ENCODE results near the gene PAX2.

The PAX2 gene

GRCh38 chr10:100713859-100714565, 31.4 kb upstream of the PAX2 start:
- no peak overlapping the region for H3K18ac ChIP-seq (ENCODE audit: low read length)
- H2BK120ac ChIP-seq (ENCODE audit: low read depth, low read length), result no peak overlapping the region
- H3K4me1 ChIP-seq (ENCODE audit: control insufficient read depth, low read depth, low read length), result no peaks in the 10 kb centered on the region
- H3K79me1 ChIP-seq (ENCODE audit: low read length), result no peaks in the 10 kb centered on the region
- H2BK15ac ChIP-seq (replicated peaks; ENCODE audit: low read depth), result no peak overlapping the region
- H2BK5ac ChIP-seq (ENCODE audit: low read length), result no peak overlapping the region
- peak overlapping the region; percentile 82 for H3K56ac ChIP-seq (ENCODE audit: low read length)
- H3K23ac ChIP-seq (ENCODE audit: low read length), result no peak overlapping the region
- no peaks in the 10 kb centered on the region for H3K36me3 ChIP-seq (ENCODE audit: control insufficient read depth, insufficient read depth, low read length)
- no peaks in the 10 kb centered on the region for H3K79me2 ChIP-seq (ENCODE audit: control insufficient read depth, insufficient read depth, low read length)
- H3K4me3 ChIP-seq (ENCODE audit: low read length), result peak overlapping the region; percentile 19
- no peak overlapping the region for H2AK5ac ChIP-seq (ENCODE audit: low read length)
- H3K4ac ChIP-seq (ENCODE audit: low read depth, low read length), result no peak overlapping the region
- WGBS (ENCODE audit: extremely low coverage, insufficient coverage, low lambda C conversion rate), result no CpG with 5 or more reads among the region's 36 CpGs
- no peak overlapping the region for H4K8ac ChIP-seq (ENCODE audit: low read depth, low read length)
- no peak overlapping the region for H4K5ac ChIP-seq (ENCODE audit: low read length)
- peak overlapping the region; percentile 40 for H3K9ac ChIP-seq (ENCODE audit: low read length)
- H3K27me3 ChIP-seq (ENCODE audit: insufficient read depth, low read length, poor library complexity), result peaks cover 66% of the 10 kb centered on the region
- H3K4me2 ChIP-seq (ENCODE audit: low read length), result peak overlapping the region; percentile 55
- DNase-seq, result peak; percentile 46
- H3K27ac ChIP-seq (ENCODE audit: low read depth, low read length), result no peak overlapping the region

DNA sequence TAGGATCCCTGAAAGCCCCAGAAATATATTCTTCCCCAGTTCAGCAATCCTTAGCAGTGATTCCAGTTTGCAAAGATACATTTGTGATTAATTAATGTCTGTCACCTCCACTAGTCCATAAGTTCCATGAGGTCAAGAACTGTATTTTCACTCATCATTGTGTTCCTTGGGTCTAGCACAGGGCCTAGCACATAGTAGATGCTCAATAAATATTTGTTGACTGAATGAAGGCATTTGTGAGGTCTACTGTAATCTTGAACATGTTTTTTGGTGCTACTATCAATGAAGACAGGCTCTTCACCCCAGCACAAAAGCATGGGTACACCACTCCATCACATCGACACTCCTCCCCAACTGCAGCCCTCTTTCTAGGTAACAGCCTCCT, 30.8 kb upstream of the PAX2 start:
- no peak overlapping the region for H2BK5ac ChIP-seq (ENCODE audit: low read length)
- H3K36me3 ChIP-seq (ENCODE audit: control insufficient read depth, insufficient read depth, low read length), result no peaks in the 10 kb centered on the region
- H3K4ac ChIP-seq (ENCODE audit: low read depth, low read length), result no peak overlapping the region
- H3K4me1 ChIP-seq (ENCODE audit: control insufficient read depth, low read depth, low read length), result no peaks in the 10 kb centered on the region
- H4K5ac ChIP-seq (ENCODE audit: low read length), result no peak overlapping the region
- no CpG with 5 or more reads among the region's 1 CpG for WGBS (ENCODE audit: extremely low coverage, insufficient coverage, low lambda C conversion rate)
- H3K9ac ChIP-seq (ENCODE audit: low read length), result no peak overlapping the region
- H2BK120ac ChIP-seq (ENCODE audit: low read depth, low read length), result no peak overlapping the region
- H3K27me3 ChIP-seq (ENCODE audit: insufficient read depth, low read length, poor library complexity), result peaks cover 61% of the 10 kb centered on the region
- H4K8ac ChIP-seq (ENCODE audit: low read depth, low read length), result no peak overlapping the region
- no peaks in the 10 kb centered on the region for H3K79me2 ChIP-seq (ENCODE audit: control insufficient read depth, insufficient read depth, low read length)
- no peak overlapping the region for H3K4me2 ChIP-seq (ENCODE audit: low read length)
- no peak overlapping the region for H3K27ac ChIP-seq (ENCODE audit: low read depth, low read length)
- H3K18ac ChIP-seq (ENCODE audit: low read length), result no peak overlapping the region
- no peak overlapping the region for H2AK5ac ChIP-seq (ENCODE audit: low read length)
- H3K4me3 ChIP-seq (ENCODE audit: low read length), result no peak overlapping the region
- no peak for DNase-seq
- no peak overlapping the region for H3K56ac ChIP-seq (ENCODE audit: low read length)
- H2BK15ac ChIP-seq (replicated peaks; ENCODE audit: low read depth), result no peak overlapping the region
- no peaks in the 10 kb centered on the region for H3K79me1 ChIP-seq (ENCODE audit: low read length)
- no peak overlapping the region for H3K23ac ChIP-seq (ENCODE audit: low read length)

- Histone ChIP-seq H3K4me3 (ENCODE audit: low read length) (no peak overlapping the region), H3K56ac (ENCODE audit: low read length) (peak overlapping the region; percentile 81), H4K8ac (ENCODE audit: low read depth, low read length) (no peak overlapping the region), H3K18ac (ENCODE audit: low read length) (no peak overlapping the region), H3K27ac (ENCODE audit: low read depth, low read length) (no peak overlapping the region), H3K4me2 (ENCODE audit: low read length) (peak overlapping the region; percentile 70), H2BK15ac (replicated peaks; ENCODE audit: low read depth) (no peak overlapping the region), H4K5ac (ENCODE audit: low read length) (peak overlapping the region; percentile 68), H3K79me1 (ENCODE audit: low read length) (no peaks in the 10 kb centered on the region), H3K36me3 (ENCODE audit: control insufficient read depth, insufficient read depth, low read length) (no peaks in the 10 kb centered on the region), H3K9ac (ENCODE audit: low read length) (peak overlapping the region; percentile 57), H3K4me1 (ENCODE audit: control insufficient read depth, low read depth, low read length) (no peaks in the 10 kb centered on the region), H2BK120ac (ENCODE audit: low read depth, low read length) (no peak overlapping the region), H3K27me3 (ENCODE audit: insufficient read depth, low read length, poor library complexity) (peaks cover 56% of the 10 kb centered on the region), H3K4ac (ENCODE audit: low read depth, low read length) (no peak overlapping the region), H3K23ac (ENCODE audit: low read length) (no peak overlapping the region), H2BK5ac (ENCODE audit: low read length) (peak overlapping the region; percentile 32), H3K79me2 (ENCODE audit: control insufficient read depth, insufficient read depth, low read length) (no peaks in the 10 kb centered on the region), H2AK5ac (ENCODE audit: low read length) (no peak overlapping the region)
- no CpG with 5 or more reads among the region's 4 CpGs for WGBS (ENCODE audit: extremely low coverage, insufficient coverage, low lambda C conversion rate)
- DNase-seq, result no peak
Measured at GRCh38 chr10:100715101-100715444, 30.3 kb upstream of the PAX2 start.

GRCh38 chr10:100715445-100716385, 29.7 kb upstream of the PAX2 start:
- no CpG with 5 or more reads among the region's 66 CpGs for WGBS (ENCODE audit: extremely low coverage, insufficient coverage, low lambda C conversion rate)
- H3K4me3 ChIP-seq (ENCODE audit: low read length), result peak overlapping the region; percentile 13

GRCh38 chr10:100717166-100717565, 28.2 kb upstream of the PAX2 start:
- Histone ChIP-seq H2BK15ac (replicated peaks; ENCODE audit: low read depth) (no peak overlapping the region), H3K79me1 (ENCODE audit: low read length) (no peaks in the 10 kb centered on the region), H4K8ac (ENCODE audit: low read depth, low read length) (no peak overlapping the region), H3K23ac (ENCODE audit: low read length) (no peak overlapping the region), H3K4ac (ENCODE audit: low read depth, low read length) (no peak overlapping the region), H3K4me2 (ENCODE audit: low read length) (no peak overlapping the region), H3K9ac (ENCODE audit: low read length) (no peak overlapping the region), H4K5ac (ENCODE audit: low read length) (no peak overlapping the region), H3K27me3 (ENCODE audit: insufficient read depth, low read length, poor library complexity) (peaks cover 44% of the 10 kb centered on the region), H3K18ac (ENCODE audit: low read length) (no peak overlapping the region), H3K79me2 (ENCODE audit: control insufficient read depth, insufficient read depth, low read length) (no peaks in the 10 kb centered on the region), H3K4me1 (ENCODE audit: control insufficient read depth, low read depth, low read length) (no peaks in the 10 kb centered on the region), H3K27ac (ENCODE audit: low read depth, low read length) (no peak overlapping the region), H2BK120ac (ENCODE audit: low read depth, low read length) (no peak overlapping the region), H3K36me3 (ENCODE audit: control insufficient read depth, insufficient read depth, low read length) (no peaks in the 10 kb centered on the region), H3K56ac (ENCODE audit: low read length) (no peak overlapping the region), H3K4me3 (ENCODE audit: low read length) (no peak overlapping the region), H2BK5ac (ENCODE audit: low read length) (no peak overlapping the region), H2AK5ac (ENCODE audit: low read length) (no peak overlapping the region)
- DNase-seq, result no peak

More at GRCh38 chr10:100715445-100716385, 29.7 kb upstream of the PAX2 start:
- peak; percentile 79 for DNase-seq
- Histone ChIP-seq H3K9ac (ENCODE audit: low read length) (peak overlapping the region; percentile 57), H2AK5ac (ENCODE audit: low read length) (no peak overlapping the region), H3K27me3 (ENCODE audit: insufficient read depth, low read length, poor library complexity) (peaks cover 51% of the 10 kb centered on the region), H2BK120ac (ENCODE audit: low read depth, low read length) (no peak overlapping the region), H3K4me2 (ENCODE audit: low read length) (peak overlapping the region; percentile 70), H2BK15ac (replicated peaks; ENCODE audit: low read depth) (no peak overlapping the region), H3K27ac (ENCODE audit: low read depth, low read length) (no peak overlapping the region), H3K79me1 (ENCODE audit: low read length) (no peaks in the 10 kb centered on the region), H4K5ac (ENCODE audit: low read length) (peak overlapping the region; percentile 68), H3K79me2 (ENCODE audit: control insufficient read depth, insufficient read depth, low read length) (no peaks in the 10 kb centered on the region), H3K18ac (ENCODE audit: low read length) (no peak overlapping the region), H3K4ac (ENCODE audit: low read depth, low read length) (no peak overlapping the region), H3K56ac (ENCODE audit: low read length) (peak overlapping the region; percentile 81), H3K4me1 (ENCODE audit: control insufficient read depth, low read depth, low read length) (no peaks in the 10 kb centered on the region), H4K8ac (ENCODE audit: low read depth, low read length) (no peak overlapping the region), H3K23ac (ENCODE audit: low read length) (no peak overlapping the region), H2BK5ac (ENCODE audit: low read length) (peak overlapping the region; percentile 32), H3K36me3 (ENCODE audit: control insufficient read depth, insufficient read depth, low read length) (no peaks in the 10 kb centered on the region)

Data from mesendoderm (in vitro differentiated cells).